Liver (tissue), 3 donors: ENCODE measurements around the gene TNS1.

Experiments used
- CTCF ChIP-seq: fragments of 150-350 bp; IDR thresholded peaks from 2 replicates; pipeline ENCODE4 v1.5.1; 2017; ENCODE audit warnings: improper control_type of control experiment, low read depth, low read length; ENCODE audit not compliant: missing input control
- MAX ChIP-seq: IDR thresholded peaks from 2 replicates; pipeline ENCODE4 v1.6.1; 2016; ENCODE audit warnings: antibody characterized with exemption
- SP1 ChIP-seq: IDR thresholded peaks from 2 replicates; pipeline ENCODE4 v1.6.1; 2018; ENCODE audit warnings: antibody characterized with exemption, mild to moderate bottlenecking
- TAF1 ChIP-seq: conservative IDR thresholded peaks from 2 replicates; pipeline ENCODE4 v1.6.1; 2016; ENCODE audit warnings: antibody characterized with exemption, mild to moderate bottlenecking
- YY1 ChIP-seq: IDR thresholded peaks from 2 replicates; pipeline ENCODE4 v1.6.1; 2016; ENCODE audit warnings: antibody characterized with exemption, mild to moderate bottlenecking
- ZBTB33 ChIP-seq: IDR thresholded peaks from 2 replicates; pipeline ENCODE4 v1.6.1; 2016; ENCODE audit warnings: antibody characterized with exemption
- donor health status: healthy.
- donor health status: healthy.

GRCh38 chr2:217953531-217953932 is 49.3 kb downstream of the TNS1 start:
- TF ChIP-seq CTCF (no peak), YY1 (no peak), SP1 (no peak), MAX (no peak), ZBTB33 (no peak), TAF1 (no peak)
